Measurements from ENCODE around the gene HERPUD2. TPM values are rescaled to one million over a fixed set of nuclear protein-coding genes. Genes with fewer than 3 reads are reported as not detected.

HERPUD2 gene
- total RNA-seq, 4 donors from 2014 or later: 20.1 to 31.5 (median 26.8) TPM

DNA sequence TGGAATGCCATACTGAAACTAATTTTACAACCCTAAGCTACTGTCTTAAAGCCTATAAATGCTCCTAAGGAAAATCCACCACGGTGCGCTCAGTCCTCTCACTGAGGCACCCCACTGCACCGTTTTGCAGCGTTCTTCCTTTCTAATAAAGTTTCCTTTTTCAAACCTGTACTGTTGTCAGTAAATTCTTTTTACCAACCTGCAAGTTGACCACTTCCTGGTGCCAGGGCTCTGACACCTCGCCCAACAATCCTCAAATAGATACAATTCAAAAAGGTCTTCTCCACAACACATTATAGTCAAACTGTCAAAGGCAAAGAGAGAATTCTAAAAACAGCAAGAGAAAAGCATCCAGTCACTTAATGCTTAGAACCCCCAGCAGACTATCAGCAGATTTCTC lies 42.8 kb downstream of the HERPUD2 start:
- Histone ChIP-seq H3K9me3 (no peaks in the 10 kb centered on the region), H3K4me3 (no peak overlapping the region), H3K27ac (no peak overlapping the region), H3K4me1 (peaks cover 0 to 9% (median 3%) of the 10 kb centered on the region in 4 donors), H3K36me3 (peaks cover 0 to 3% (median 0%) of the 10 kb centered on the region in 3 donors), H3K27me3 (no peaks in the 10 kb centered on the region)
- DNase-seq: peak in 2 of 3 donors; percentile 26 to 67
- TF ChIP-seq POLR2A (IDR thresholded peaks at IDR 0.05) (no peak), CTCF (IDR thresholded peaks at IDR 0.05) (no peak)

DNA sequence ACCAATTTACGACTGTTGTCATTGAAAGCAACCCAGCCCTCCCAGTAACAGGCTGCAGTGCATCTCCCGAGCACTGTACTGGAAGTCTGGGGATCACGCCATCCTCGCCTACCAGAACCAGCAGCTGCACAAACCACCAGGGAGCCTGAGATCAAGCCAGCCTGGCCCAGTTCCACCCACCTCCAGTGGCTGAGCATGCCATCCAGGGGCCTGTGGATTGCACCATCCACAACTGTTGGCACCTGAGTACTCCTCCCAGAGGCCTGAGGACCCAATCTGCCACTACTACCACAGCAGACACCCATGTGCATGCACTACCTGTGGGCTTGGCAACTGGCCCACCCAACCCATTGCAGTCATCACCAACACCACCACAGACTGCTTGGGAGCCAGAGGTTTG lies 44.2 kb downstream of the HERPUD2 start:
- TF ChIP-seq CTCF (IDR thresholded peaks at IDR 0.05): no peak
- no peak for TF ChIP-seq POLR2A (IDR thresholded peaks at IDR 0.05)
- Histone ChIP-seq H3K36me3 (no peaks in the 10 kb centered on the region), H3K27me3 (no peaks in the 10 kb centered on the region), H3K4me1 (peaks cover 0 to 14% (median 6%) of the 10 kb centered on the region in 4 donors), H3K4me3 (no peak overlapping the region), H3K27ac (no peak overlapping the region), H3K9me3 (no peaks in the 10 kb centered on the region)
- DNase-seq: no peak

DNA sequence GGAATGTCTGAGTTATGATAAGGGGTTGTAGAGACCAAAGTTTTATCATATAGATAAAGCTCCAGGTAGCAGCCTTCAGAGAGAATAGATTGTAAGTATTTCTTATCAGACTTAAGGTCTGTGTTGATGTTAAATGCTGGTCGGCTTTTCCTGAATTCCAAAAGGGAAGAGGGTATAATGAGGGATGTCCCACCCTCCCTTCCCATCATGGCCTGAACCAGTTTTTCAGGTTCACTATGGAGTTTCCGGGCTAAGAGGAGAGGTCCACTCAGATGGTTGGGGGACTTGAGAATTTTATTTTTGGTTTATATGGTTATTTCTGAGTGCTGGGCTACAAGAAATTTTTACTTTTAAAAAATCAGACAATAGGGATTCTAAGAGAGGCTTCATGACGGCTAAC lies 45.2 kb downstream of the HERPUD2 start:
- H3K27ac ChIP-seq: no peak overlapping the region

DNA sequence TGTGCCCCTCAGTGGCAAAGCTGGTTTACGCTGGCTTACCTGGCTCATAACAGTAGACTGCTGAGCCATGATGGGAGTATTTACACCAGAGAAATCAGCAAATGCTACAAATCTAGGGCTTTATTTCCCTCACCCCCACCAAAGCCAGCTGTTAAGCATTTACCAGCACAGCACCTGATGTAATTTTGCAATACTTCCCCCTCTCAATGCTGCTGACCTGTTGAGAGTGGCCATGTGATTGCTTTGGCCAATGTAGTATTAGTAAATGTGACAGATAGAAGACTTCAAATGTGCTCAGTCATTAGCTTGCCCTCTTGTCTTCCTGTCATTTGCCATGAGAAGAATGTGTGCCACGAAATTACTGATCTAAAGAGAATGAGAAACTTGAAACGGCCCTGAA lies 46.6 kb downstream of the HERPUD2 start:
- H3K4me3 ChIP-seq: no peak overlapping the region
- no peaks in the 10 kb centered on the region for H3K9me3 ChIP-seq
- H3K36me3 ChIP-seq: no peaks in the 10 kb centered on the region
- TF ChIP-seq CTCF (IDR thresholded peaks at IDR 0.05) (no peak), POLR2A (IDR thresholded peaks at IDR 0.05) (no peak)
- DNase-seq: no peak
- H3K4me1 ChIP-seq: peaks cover 0 to 18% (median 7%) of the 10 kb centered on the region in 4 donors
- H3K27ac ChIP-seq: no peak overlapping the region
- no peaks in the 10 kb centered on the region for H3K27me3 ChIP-seq

More for the DNA sequence above, 45.2 kb downstream of the HERPUD2 start:
- no peak for TF ChIP-seq CTCF (IDR thresholded peaks at IDR 0.05)
- TF ChIP-seq POLR2A (IDR thresholded peaks at IDR 0.05): no peak
- no peaks in the 10 kb centered on the region for H3K36me3 ChIP-seq
- H3K9me3 ChIP-seq: no peaks in the 10 kb centered on the region
- DNase-seq: no peak
- H3K4me3 ChIP-seq: no peak overlapping the region
- H3K27me3 ChIP-seq: no peaks in the 10 kb centered on the region
- H3K4me1 ChIP-seq: peaks cover 0 to 14% (median 6%) of the 10 kb centered on the region in 4 donors

GRCh38 chr7:35647171-35647574 lies 47.8 kb downstream of the HERPUD2 start:
- Histone ChIP-seq H3K9me3 (no peaks in the 10 kb centered on the region), H3K4me3 (no peak overlapping the region), H3K4me1 (peaks cover 0 to 18% (median 7%) of the 10 kb centered on the region in 4 donors), H3K27ac (no peak overlapping the region), H3K36me3 (no peaks in the 10 kb centered on the region), H3K27me3 (no peaks in the 10 kb centered on the region)
- TF ChIP-seq CTCF (IDR thresholded peaks at IDR 0.05) (no peak), POLR2A (IDR thresholded peaks at IDR 0.05) (no peak)
- DNase-seq: no peak

All from Peyer's patch (tissue), 4 donors.